Astrocyte (in vitro differentiated cells and primary cell): Measurements from ENCODE around the gene PIP4K2A. TPM values are rescaled to one million over a fixed set of nuclear protein-coding genes. Genes with fewer than 3 reads are reported as not detected.

Source experiments
- DNase-seq: peaks from one replicate; pipeline ENCODE4 v3.0.0-alpha.2; 2010; ENCODE audit warnings: low read depth
- FAIRE-seq: peaks from 2 replicates; lab custom pipeline; 2011; peaks lifted over from hg19 to GRCh38; lab: Jason Lieb, UNC
- H2AFZ ChIP-seq: 2 replicates; pipeline ENCODE4 v1.6.0; 2012; ENCODE audit warnings: low read depth, low read length, inconsistent platforms
- H3K27ac ChIP-seq: 2 replicates; pipeline ENCODE4 v1.5.1; 2011; ENCODE audit warnings: low read depth, low read length, inconsistent platforms
- H3K27me3 ChIP-seq: 2 replicates; pipeline ENCODE4 v1.6.0; 2011; ENCODE audit warnings: low read length, inconsistent platforms; ENCODE audit not compliant: insufficient read depth
- H3K36me3 ChIP-seq: 2 replicates; pipeline ENCODE4 v1.5.1; 2011; ENCODE audit warnings: low read length, inconsistent platforms; ENCODE audit not compliant: insufficient read depth
- H3K4me1 ChIP-seq: 2 replicates; pipeline ENCODE4 v1.5.1; 2011; ENCODE audit warnings: low read length, inconsistent platforms; ENCODE audit not compliant: insufficient read depth
- H3K4me2 ChIP-seq: 2 replicates; pipeline ENCODE4 v1.6.0; 2012; ENCODE audit warnings: low read length, inconsistent platforms
- H3K4me3 ChIP-seq: 2 replicates; pipeline ENCODE4 v1.5.1; 2011; ENCODE audit warnings: low read depth, mild to moderate bottlenecking, low read length, inconsistent platforms; ENCODE audit not compliant: insufficient read depth
- H3K79me2 ChIP-seq: 2 replicates; pipeline ENCODE4 v1.6.0; 2012; ENCODE audit warnings: mild to moderate bottlenecking, low read length, inconsistent platforms; ENCODE audit not compliant: insufficient read depth
- H3K9ac ChIP-seq: 2 replicates; pipeline ENCODE4 v1.6.0; 2012; ENCODE audit warnings: mild to moderate bottlenecking, low read length, inconsistent platforms
- H3K9me3 ChIP-seq: 2 replicates; pipeline ENCODE4 v1.5.1; 2012; ENCODE audit warnings: low read depth, mild to moderate bottlenecking, low read length, inconsistent platforms; ENCODE audit not compliant: insufficient read depth
- H4K20me1 ChIP-seq: 2 replicates; pipeline ENCODE4 v1.6.0; 2012; ENCODE audit warnings: low read length, inconsistent platforms; ENCODE audit not compliant: insufficient read depth
- H3K27ac Mint-ChIP-seq: one replicate; pipeline ENCODE4 v1.8.0; 2021; ENCODE audit warnings: mild to moderate bottlenecking, mixed read lengths; ENCODE audit not compliant: unreplicated experiment
- H3K27me3 Mint-ChIP-seq: one replicate; pipeline ENCODE4 v1.8.0; 2021; ENCODE audit warnings: low read depth, mixed read lengths; ENCODE audit not compliant: unreplicated experiment
- H3K36me3 Mint-ChIP-seq: one replicate; pipeline ENCODE4 v1.8.0; 2021; ENCODE audit warnings: low read depth, mixed read lengths; ENCODE audit not compliant: unreplicated experiment
- H3K4me1 Mint-ChIP-seq: one replicate; pipeline ENCODE4 v1.8.0; 2021; ENCODE audit warnings: low read depth, mixed read lengths; ENCODE audit not compliant: unreplicated experiment
- H3K4me3 Mint-ChIP-seq: one replicate; pipeline ENCODE4 v1.8.0; 2021; ENCODE audit warnings: mild to moderate bottlenecking, moderate library complexity, mixed read lengths; ENCODE audit not compliant: unreplicated experiment
- H3K9me3 Mint-ChIP-seq: one replicate; pipeline ENCODE4 v1.8.0; 2021; ENCODE audit warnings: mild to moderate bottlenecking, mixed read lengths; ENCODE audit not compliant: unreplicated experiment
- EZH2 ChIP-seq: IDR thresholded peaks from 2 replicates; pipeline ENCODE4 v1.6.1; 2012; ENCODE audit warnings: mild to moderate bottlenecking, low read length, inconsistent platforms; ENCODE audit not compliant: insufficient read depth
- total RNA-seq: library from RNA; stranded (reverse); gene quantifications from 2 replicates; pipeline ENCODE4 v1.2.1, GENCODE V29; 2021
- TF ChIP-seq, protein P1 (sequence below): IDR thresholded peaks from 2 replicates; pipeline ENCODE4 v1.5.1; 2011; ENCODE audit warnings: low read depth, mild to moderate bottlenecking, inconsistent platforms, low read length, moderate library complexity; ENCODE audit not compliant: insufficient read depth

The PIP4K2A gene
- total RNA-seq, 1 donor from 2014 or later = 36.8 TPM

DNA sequence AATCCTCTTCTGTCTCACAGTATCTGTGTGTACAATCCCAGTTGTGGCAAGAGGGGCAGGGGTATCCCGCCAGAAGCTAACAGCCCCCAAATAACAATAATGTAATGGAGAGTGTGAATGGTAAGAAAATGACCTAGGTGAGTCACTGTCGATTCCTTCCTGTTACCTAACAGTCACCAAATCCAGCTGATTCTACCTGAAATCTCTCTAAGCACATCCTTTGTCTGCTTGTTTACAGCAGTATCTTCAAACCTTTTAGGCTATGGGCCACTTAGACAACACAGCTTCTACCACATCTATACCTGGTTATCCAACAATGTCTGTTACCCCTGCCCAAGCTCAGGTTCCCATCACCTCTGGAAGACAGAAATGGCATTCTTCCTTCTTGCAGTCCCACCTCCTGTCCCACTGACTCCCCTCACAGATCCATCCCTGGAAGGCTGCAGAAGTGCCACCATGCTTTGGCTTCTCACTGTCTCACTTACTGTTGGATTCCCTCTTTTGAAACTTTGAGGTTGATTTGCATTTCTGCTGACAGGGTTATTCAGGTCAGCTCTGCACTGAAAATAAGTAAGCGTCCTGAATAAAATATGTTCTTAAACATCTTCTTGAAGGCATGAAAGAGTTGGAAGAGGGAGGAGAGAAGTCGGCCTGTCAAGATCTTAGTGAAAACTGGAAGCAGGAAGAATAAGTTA, 13.1 kb downstream of the PIP4K2A start:
- TF ChIP-seq EZH2 = no peak
- TF ChIP-seq, protein P1, sequence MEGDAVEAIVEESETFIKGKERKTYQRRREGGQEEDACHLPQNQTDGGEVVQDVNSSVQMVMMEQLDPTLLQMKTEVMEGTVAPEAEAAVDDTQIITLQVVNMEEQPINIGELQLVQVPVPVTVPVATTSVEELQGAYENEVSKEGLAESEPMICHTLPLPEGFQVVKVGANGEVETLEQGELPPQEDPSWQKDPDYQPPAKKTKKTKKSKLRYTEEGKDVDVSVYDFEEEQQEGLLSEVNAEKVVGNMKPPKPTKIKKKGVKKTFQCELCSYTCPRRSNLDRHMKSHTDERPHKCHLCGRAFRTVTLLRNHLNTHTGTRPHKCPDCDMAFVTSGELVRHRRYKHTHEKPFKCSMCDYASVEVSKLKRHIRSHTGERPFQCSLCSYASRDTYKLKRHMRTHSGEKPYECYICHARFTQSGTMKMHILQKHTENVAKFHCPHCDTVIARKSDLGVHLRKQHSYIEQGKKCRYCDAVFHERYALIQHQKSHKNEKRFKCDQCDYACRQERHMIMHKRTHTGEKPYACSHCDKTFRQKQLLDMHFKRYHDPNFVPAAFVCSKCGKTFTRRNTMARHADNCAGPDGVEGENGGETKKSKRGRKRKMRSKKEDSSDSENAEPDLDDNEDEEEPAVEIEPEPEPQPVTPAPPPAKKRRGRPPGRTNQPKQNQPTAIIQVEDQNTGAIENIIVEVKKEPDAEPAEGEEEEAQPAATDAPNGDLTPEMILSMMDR = no peak
- Histone ChIP-seq H3K9ac (no peak overlapping the region), H2AFZ (no peak overlapping the region), H4K20me1 (peaks cover 86% of the 10 kb centered on the region), H3K79me2 (peaks cover 100% of the 10 kb centered on the region), H3K36me3 (no peaks in the 10 kb centered on the region), H3K9me3 (no peaks in the 10 kb centered on the region), H3K4me1 (no peaks in the 10 kb centered on the region), H3K27ac (no peak overlapping the region), H3K27me3 (no peaks in the 10 kb centered on the region), H3K4me2 (no peak overlapping the region), H3K4me3 (no peak overlapping the region)
- H3K9me3 Mint-ChIP-seq = peaks cover 2% of the 10 kb centered on the region
- no peaks in the 10 kb centered on the region for H3K27me3 Mint-ChIP-seq
- H3K4me1 Mint-ChIP-seq = peaks cover 8% of the 10 kb centered on the region
- no peak overlapping the region for H3K4me3 Mint-ChIP-seq
- no peak for DNase-seq
- peaks cover 4% of the 10 kb centered on the region for H3K36me3 Mint-ChIP-seq
- FAIRE-seq = no peak
- H3K27ac Mint-ChIP-seq = no peak overlapping the region

DNA sequence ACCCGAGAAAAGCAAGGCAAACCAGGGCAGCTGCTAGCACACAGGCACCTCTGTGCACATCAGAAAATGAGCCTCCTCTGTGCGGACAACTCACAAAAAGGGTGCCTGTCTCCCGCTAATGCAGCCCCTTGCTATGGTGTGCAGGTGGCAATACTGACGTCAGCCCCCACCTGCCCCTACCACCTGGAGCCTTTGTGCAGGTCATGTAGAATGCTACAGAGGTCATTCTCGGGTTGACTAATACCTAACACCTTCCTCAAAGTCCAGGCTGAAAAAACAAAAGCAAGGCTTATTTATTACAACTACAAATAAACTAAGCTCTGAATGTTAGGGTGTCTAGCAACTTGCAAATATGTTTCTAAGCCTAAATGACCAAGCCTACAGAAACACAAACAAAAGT, 13.9 kb downstream of the PIP4K2A start:
- peaks cover 100% of the 10 kb centered on the region for H3K79me2 ChIP-seq
- no peaks in the 10 kb centered on the region for H3K4me1 ChIP-seq
- peaks cover 5% of the 10 kb centered on the region for H3K4me1 Mint-ChIP-seq
- no peak overlapping the region for H3K9ac ChIP-seq
- no peak overlapping the region for H3K27ac Mint-ChIP-seq
- H3K27ac ChIP-seq = no peak overlapping the region
- H3K9me3 ChIP-seq = no peaks in the 10 kb centered on the region
- no peak overlapping the region for H3K4me3 Mint-ChIP-seq
- no peaks in the 10 kb centered on the region for H3K36me3 ChIP-seq
- no peaks in the 10 kb centered on the region for H3K27me3 ChIP-seq
- no peak overlapping the region for H3K4me2 ChIP-seq
- DNase-seq (no peak), FAIRE-seq (no peak)
- no peak overlapping the region for H3K4me3 ChIP-seq
- H2AFZ ChIP-seq = no peak overlapping the region
- H3K36me3 Mint-ChIP-seq = peaks cover 2% of the 10 kb centered on the region
- no peaks in the 10 kb centered on the region for H3K27me3 Mint-ChIP-seq
- no peak for TF ChIP-seq EZH2
- TF ChIP-seq, protein P1 = no peak
- peaks cover 83% of the 10 kb centered on the region for H4K20me1 ChIP-seq
- peaks cover 2% of the 10 kb centered on the region for H3K9me3 Mint-ChIP-seq

DNA sequence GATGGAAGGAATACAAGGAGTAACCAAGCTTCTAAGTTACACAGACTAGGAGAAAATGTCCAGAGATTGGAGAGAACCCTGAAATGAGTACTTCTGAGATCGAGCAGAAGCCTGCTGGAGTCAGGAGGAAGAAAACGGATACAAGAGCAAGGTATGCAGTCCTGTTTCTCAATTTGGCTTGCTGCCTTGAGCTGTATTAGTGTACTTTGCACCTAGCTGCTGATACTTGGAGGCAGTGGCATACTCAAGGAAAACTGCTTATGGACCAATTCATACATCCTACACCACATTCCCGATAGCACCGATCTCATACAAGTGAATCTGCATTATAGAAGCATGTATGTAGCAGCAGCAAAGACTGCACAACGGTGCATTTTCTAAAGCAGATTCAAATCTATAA, 14.4 kb downstream of the PIP4K2A start:
- peaks cover 2% of the 10 kb centered on the region for H3K9me3 Mint-ChIP-seq
- TF ChIP-seq, protein P1 = no peak
- TF ChIP-seq EZH2 = no peak
- Histone ChIP-seq H3K4me1 (no peaks in the 10 kb centered on the region), H3K4me2 (no peak overlapping the region), H3K27ac (no peak overlapping the region), H2AFZ (no peak overlapping the region), H3K9ac (no peak overlapping the region), H3K36me3 (no peaks in the 10 kb centered on the region), H3K4me3 (no peak overlapping the region), H3K27me3 (no peaks in the 10 kb centered on the region), H3K9me3 (no peaks in the 10 kb centered on the region), H3K79me2 (peaks cover 99% of the 10 kb centered on the region), H4K20me1 (peaks cover 78% of the 10 kb centered on the region)
- FAIRE-seq (no peak), DNase-seq (no peak)
- H3K4me1 Mint-ChIP-seq = peaks cover 5% of the 10 kb centered on the region
- no peak overlapping the region for H3K27ac Mint-ChIP-seq
- H3K4me3 Mint-ChIP-seq = no peak overlapping the region
- no peaks in the 10 kb centered on the region for H3K27me3 Mint-ChIP-seq
- peaks cover 2% of the 10 kb centered on the region for H3K36me3 Mint-ChIP-seq
